Fibroblast of mammary gland (primary cell): ENCODE measurements around the gene CD7.

Source experiments
- DNase-seq: peaks from one replicate; pipeline ENCODE4 v3.0.0-alpha.2; 2010; ENCODE audit warnings: low read depth
- H3K4me3 ChIP-seq: 2 replicates; pipeline ENCODE4 v1.5.1; 2011; ENCODE audit warnings: low read depth, mild to moderate bottlenecking, low read length, moderate library complexity; ENCODE audit not compliant: control insufficient read depth
- TF ChIP-seq, protein P1 (sequence below): conservative IDR thresholded peaks from 2 replicates; pipeline ENCODE4 v1.5.1; 2011; ENCODE audit warnings: low read depth, low read length, inconsistent platforms; ENCODE audit not compliant: control insufficient read depth, insufficient read depth

The CD7 gene

DNA sequence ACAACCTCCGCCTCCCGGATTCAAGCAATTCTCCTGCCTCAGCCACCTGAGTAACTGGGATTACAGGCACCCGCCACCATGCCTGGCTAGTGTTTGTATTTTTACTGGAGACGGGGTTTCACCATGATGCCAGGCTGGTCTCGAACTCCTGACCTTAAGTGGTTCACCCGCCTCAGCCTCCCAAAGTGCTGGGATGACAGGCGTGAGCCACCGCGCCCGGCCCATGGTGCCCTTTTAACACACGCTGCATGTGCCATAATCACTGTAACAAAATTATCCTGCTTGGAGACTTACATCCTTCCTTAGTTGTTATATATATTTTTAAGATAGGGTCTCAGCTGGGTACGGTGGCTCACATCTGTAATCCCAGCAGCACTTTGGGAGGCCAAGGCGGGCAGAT, 5.4 kb downstream of the CD7 start:
- TF ChIP-seq, protein P1, sequence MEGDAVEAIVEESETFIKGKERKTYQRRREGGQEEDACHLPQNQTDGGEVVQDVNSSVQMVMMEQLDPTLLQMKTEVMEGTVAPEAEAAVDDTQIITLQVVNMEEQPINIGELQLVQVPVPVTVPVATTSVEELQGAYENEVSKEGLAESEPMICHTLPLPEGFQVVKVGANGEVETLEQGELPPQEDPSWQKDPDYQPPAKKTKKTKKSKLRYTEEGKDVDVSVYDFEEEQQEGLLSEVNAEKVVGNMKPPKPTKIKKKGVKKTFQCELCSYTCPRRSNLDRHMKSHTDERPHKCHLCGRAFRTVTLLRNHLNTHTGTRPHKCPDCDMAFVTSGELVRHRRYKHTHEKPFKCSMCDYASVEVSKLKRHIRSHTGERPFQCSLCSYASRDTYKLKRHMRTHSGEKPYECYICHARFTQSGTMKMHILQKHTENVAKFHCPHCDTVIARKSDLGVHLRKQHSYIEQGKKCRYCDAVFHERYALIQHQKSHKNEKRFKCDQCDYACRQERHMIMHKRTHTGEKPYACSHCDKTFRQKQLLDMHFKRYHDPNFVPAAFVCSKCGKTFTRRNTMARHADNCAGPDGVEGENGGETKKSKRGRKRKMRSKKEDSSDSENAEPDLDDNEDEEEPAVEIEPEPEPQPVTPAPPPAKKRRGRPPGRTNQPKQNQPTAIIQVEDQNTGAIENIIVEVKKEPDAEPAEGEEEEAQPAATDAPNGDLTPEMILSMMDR = no peak
- DNase-seq = no peak

DNA sequence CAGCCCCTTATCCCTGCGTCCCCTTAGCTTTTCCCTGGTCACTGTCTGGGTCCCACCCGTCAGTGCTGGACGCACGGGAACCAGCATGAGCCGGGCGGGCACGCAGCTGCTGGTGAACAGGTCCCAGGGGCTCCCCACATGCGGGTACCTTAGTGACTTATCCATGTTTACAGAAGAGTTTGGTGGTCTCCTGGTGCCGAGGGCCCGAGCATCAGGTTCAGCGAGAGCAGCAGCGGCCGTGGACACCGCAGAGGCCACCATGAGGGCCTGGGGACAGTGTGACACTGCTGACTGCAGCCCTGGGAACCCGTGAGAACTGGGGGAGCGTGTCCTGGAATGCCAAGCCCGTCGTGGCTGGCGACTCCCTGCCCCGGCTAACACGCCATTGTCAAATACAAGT, 6.5 kb downstream of the CD7 start:
- no peak overlapping the region for H3K4me3 ChIP-seq
- TF ChIP-seq, protein P1 = no peak
- DNase-seq = no peak

More for the DNA sequence above, 5.4 kb downstream of the CD7 start:
- H3K4me3 ChIP-seq = no peak overlapping the region

DNA sequence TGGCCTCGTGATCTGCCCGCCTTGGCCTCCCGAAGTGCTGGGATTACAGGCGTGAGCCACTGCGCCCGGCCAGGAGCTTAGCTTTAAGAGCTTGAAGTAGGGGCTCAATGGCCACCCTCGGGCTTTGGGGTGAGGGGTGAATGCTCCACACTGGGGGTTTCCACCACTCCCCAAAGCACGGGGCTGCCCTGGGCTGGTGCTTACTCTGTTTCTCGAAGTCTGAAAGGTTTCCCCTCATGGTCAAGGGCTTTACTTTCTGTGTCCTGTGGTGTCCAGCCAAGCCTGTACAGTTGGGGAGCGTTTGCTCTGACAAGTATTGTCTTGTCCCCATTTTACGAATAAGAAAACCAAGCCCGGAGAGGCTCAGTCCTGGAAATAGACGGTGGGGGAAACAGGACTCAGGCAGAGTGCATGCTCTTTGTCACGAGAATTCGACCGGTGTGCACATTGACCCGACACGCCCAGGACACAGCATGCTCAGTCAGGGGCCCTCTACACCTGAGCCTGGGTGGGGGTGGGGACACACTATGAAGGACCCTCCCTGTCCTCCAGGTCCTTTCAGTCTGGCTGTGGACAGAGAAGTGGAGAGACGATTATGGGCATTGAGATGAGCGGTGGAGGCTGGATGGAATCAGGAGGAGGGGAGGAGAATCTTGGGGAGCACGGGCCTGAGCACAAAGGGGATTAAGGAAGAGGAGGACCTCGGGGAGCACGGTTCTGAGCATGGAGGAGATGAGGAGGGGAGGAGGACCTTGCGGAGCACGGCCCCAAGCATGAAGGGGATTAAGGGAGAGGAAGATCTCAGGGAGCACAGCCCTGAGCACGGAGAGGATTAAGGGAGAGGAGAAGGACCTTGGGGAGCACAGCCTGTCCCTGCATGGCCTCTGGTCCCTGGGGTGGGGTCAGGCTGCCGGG, 7.5 kb downstream of the CD7 start:
- no peak overlapping the region for H3K4me3 ChIP-seq
- TF ChIP-seq, protein P1 = no peak
- DNase-seq = no peak

DNA sequence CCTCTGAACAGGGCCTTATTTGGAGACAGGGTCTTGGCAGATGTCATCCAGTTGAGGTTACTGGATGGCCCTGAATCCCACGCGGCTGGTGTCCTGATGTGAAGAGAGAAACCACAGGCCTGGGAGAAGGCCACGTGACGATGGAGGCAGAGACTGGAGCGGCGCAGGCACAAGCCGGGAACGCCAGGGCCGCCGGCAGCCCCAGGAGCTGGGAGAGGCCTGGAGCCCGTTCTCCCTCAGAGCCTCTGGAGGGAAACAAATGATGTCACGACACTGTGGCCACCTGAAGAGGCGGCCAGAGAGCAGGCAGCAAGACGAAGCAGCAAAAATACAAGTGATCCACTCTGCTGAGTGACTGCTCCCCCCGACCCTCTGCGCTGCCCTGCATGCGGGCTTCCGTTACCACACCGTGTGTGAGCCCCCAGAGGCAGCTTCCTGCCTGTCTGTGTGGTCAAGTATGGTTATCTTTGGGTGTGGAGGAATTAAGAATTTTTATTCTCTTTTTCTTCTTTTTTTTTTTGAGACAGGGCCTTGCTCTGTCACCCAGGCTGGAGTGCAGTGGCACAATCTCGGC, 11.6 kb downstream of the CD7 start:
- TF ChIP-seq, protein P1 = no peak
- DNase-seq = no peak
- H3K4me3 ChIP-seq = no peak overlapping the region

DNA sequence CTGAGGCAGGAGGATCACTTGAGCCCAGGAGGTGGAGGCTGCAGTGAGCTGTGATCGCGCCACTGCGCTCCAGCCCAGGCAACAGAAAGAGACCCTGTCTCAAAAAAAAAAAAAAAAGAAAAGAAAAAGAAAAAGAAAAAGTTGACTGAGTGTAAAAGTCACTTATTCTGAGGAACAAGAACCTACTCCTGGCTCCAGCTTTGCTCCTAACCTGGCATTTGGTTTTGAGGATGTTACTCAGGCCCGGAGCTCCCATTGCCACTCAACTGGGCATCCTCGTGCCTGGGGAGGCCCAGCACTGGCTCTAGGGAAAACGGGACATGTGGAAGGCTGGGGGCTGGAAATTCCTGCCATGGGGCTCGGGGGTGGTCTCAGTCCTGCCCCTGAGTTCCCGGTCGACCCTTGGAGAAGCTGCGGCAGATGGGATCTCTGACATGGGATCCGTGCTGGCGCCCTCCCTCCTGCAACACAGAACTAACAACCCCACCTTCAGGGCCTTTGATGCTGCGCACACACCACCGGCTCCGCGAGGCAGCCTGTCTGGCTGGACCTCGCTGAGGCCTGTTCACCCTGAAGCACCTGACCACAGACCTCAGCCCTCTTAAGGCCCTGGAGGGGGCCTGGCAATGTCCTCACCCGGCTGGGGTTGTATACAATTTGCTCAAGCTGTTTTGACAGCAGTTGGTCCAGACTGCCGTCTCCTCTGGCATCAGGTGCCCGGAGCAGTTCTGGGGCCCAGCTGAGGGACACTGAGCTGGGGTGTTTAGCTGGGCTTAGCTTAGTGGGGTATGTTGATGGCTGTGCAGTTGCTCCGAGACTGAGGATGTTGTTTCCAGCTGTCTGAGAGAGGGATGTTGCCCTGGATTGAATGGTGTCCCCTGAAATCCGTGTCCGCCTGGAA, 12.3 kb downstream of the CD7 start:
- no peak overlapping the region for H3K4me3 ChIP-seq
- TF ChIP-seq, protein P1 = no peak
- no peak for DNase-seq

DNA sequence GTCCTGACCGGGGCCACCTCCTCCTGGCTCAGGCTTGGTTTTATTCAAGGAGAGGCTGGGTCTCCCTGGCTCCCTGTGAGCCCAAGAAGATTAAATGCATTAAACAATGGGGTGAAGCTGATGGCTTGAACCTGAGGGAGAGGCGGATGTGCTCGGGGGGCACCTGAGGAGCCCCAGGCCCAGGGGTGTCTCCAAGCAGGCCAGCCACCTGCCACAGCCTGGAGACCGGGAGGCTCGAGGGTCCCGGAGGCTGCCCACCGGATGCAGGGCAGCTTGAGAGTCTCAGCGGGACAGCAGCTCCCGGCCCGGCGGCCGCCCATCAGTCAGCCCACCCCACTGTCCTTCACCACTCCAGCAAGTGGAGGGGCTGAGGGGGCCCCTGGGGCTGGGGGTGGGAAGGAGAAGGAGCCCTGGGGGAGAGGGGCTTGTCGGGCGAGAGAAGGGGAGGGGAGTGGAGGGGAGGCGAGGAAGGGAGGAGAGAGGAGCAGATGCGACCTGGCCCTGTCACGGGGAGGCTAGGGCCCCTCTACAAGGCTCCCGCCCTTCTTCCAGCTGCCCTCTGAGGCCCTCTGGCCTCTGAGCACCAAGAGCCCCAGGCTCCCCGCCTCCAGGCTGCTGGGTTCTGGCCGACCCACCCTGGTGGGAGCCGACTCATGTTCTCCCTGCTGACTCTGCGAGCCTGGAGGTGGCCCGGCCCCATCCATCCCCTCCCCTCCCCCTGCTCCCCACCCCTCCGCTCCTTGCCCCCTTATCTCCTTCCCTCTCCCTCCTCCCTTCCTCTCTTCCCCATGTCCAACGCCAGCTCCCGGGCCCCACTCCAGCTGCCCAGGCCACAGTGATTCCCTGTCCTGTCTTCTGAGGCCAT, 13.2 kb downstream of the CD7 start:
- no peak overlapping the region for H3K4me3 ChIP-seq
- TF ChIP-seq, protein P1 = no peak
- no peak for DNase-seq
